HG02943 (cell line): ENCODE results near the gene PIP4K2B.
A peak's percentile ranks its signal among the peaks of the same experiment; 100 is the strongest.
"Not testable (repeated sequence)": the region's sequence is repeated elsewhere in the genome, so short reads cannot be mapped to it uniquely, and the experiment has no call there.

Experiments
- ATAC-seq: cut with Tn5 transposase; IDR thresholded peaks from one replicate; pipeline ENCODE4 v1.9.1; 2021; ENCODE audit warnings: mild to moderate bottlenecking, low read depth, moderate library complexity; ENCODE audit not compliant: unreplicated experiment

The PIP4K2B gene

DNA sequence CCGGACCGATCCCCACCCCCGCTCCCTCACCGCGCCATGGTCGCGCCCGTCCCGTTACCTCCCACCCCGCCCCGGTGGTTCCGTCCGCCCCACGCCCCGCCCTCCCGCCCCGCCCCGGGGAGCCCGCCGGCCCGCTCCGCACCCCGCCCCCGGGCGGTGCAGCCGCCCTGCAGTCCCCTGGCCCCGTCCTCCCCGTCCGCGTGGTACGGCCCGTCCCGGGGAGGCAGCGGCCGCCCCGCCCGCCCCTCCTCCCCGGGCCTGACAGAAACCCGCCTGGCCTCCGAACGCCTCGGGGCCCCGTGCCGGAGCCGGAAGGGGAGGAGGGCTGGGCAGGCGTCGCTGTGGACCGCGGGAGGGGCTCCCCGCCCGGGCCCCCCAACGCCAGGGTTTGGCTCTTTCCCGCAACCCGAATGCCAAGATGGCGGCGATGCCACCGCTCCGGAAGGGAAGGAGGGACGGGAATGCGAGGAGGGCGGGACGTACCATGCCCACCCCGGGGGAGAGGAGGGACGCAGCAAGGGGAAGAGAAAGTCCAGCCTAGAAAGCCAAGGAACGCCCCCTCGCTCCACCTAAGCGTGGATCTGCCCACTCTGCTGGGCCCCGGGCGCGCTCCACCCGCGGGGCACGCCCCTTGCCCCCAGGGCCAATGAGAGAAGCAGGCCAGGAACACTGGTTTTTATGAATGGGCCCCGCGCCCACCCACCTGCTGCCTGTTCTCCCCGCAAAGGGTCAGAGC, at the start of gene PIP4K2B:
Gene PIP4K2B, minus strand, starts transcription at position 56 of the 736 bp plus-strand sequence. CDS start 132 bp downstream, outside the sequence.
- peak; percentile 75 for ATAC-seq

DNA sequence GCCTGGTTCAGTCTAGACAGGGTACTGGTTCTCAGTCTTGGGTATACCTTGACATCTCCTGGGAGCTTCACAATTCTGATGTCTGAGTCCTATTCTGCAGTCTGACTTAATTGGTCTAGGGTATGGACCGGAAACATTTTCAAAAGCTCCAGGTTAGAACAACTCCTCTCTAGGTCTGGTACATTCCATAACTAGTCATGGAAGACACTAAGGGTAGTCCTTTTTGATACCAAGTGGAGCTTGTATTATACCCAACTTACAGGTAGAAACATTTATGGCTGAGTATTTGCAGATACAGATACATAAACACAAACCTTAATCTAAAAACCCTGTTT, 49.2 kb upstream of the PIP4K2B start:
- no peak for ATAC-seq

DNA sequence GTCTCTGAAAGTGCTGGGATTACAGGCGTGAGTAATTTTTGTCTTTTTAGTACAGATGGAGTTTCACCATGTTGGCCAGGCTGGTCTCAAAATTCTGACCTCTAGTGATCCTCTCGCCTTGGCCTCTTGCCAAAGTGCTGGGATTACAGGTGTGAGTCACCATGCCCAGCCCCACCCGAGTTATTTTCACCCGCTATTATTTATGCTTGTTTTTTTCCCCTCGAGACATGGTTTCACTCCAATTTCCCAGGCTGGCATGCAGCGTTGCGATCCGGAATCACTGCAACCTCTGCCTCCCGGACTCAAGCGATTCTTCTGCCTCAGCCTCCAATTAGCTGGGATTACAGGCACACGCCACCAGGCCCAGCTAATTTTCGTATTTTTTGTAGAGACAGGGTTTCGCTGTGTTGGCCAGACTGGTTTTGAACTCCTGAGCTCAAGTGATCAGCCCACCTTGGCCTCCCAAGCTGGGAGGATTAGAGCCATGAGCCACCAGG, 45.0 kb upstream of the PIP4K2B start:
- no peak for ATAC-seq

DNA sequence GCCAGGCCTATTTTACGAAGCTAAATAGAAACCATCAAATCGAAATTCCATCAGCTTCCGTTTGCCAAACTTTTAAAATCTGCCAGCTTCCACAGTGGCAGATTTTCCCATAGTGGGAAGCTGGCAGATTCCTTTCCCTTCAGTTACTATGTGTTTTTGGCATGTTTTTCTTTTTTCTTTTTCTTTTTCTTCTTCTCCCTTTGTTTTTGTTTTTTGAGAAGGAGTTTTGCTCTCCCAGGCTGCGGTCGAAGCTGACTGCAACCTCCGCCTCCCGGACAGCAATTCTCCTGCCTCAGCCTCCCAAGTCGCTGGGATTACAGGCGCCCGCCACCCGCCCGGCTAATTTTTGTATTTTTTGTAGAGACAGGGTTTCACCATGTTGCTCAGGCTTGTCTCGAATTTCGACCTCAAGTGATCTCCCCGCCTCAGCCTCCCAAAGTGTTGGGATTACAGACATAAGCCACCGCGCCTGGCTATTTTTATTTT, 26.4 kb upstream of the PIP4K2B start:
- ATAC-seq: no peak

DNA sequence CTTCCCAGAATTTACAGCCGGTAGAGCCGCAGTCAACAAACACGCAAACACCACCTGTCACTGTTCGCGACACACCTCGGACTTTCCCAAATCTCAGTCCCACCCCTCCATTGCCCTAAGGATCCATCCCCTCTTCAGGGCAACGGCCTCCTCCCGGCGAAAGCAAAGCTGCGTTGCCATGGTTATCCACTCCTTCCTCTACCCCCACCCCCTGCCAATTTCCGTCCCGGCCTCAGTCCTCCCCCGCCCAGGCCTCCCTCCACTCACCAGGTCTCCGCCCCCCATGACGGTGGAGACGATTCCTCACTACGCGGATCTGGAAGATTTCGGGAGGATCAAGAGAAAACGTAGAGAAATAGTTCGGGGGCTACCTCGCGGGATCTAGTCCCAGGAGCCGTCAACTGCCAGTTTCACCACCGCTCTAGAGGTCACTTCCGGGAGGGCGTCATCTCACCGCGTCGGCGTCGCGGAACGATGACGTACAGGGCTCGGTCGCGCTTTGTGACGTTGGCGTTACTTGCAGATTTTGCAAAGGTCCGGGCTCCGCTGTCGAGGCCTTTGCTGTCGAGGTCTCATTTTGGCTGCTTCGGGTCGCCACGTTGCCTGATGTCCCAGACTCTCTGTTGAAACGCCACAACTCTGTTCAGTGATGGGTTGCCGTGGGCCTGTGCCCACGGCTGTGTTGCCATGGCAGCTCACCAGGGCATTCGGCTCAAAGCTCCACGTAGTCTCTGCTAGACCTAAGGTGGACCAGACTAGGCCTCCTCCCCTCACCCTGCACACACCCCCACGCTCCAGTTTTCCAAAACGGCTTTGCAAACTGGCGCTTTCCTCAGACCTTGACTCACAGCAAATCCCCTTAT, 25.8 kb upstream of the PIP4K2B start, which contains the start of gene CWC25:
Gene CWC25, minus strand, starts transcription at position 423 of the 863 bp plus-strand sequence. Its CDS starts 138 bp downstream, at position 285.
- ATAC-seq: peak; percentile 83

DNA sequence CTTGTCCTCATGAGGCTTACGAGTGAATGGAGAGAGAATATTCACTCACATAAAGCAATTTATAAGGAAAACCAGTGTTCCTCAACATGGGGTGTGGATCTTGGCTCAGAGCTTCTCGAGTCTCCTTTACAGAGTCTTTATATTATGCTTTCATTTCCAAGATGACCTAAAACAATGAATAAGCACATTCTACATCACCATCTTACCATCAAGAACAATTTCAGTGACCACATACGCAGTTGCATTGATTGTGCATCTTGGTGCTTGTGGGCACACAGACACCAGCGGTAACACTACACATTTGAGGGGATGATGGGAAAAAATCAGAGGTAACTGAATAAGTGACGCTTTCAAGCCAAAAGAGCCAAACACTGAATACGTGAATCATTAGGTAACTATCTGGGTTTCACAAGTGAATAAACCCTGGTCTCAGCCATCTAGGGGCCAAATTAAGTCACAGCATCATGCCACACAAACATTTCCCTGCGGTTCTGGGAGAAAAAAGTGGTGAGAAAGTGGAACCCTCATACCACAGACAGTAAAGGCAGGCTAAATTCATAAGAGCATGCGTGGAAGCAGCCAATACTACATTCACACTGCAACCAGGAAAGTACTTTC, 16.3 kb upstream of the PIP4K2B start:
- no peak for ATAC-seq

DNA sequence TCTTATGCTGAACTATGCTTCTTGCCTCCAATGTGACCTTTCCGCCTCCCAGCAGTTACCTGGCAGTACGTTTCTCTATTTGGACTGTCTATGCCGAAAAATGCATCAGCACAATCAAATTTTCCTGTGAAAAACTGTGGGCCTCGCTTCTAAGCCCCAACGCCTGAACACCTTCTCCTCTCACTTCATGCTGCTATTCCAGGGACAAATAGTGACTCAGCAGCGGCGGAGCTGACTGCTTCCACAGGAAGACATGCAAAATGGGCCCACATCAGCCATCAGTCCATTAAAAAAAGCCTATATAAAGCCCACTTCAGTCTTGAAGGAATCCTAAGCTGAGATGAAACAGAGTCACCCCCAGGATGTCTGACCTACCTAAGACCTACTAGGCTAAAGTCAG, 10.5 kb upstream of the PIP4K2B start:
- no peak for ATAC-seq

DNA sequence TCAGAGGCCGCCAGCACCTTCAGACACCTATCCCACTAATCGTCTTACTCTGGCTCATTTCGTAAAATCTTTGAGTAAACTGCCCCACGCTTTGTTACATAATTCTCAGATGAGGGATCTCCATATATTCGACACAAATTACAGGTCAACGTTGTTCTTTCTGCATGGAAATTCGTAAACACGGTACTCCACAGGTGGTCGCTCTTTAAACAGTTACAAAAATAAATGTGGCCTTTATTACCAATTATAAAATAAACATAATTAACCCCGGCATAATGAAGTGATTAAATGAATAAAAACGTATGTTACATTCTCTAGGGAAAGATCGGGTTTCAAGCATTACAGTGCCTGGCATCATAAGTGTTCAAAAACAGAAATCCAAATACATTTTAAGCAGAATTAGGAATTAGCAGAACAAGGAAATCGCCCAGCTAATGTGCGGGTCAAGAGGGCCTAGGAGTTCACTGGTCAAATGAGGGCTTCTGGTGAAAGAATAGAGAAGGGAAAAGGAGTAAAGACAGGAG, 943 bp upstream of the PIP4K2B start:
- ATAC-seq: no peak

DNA sequence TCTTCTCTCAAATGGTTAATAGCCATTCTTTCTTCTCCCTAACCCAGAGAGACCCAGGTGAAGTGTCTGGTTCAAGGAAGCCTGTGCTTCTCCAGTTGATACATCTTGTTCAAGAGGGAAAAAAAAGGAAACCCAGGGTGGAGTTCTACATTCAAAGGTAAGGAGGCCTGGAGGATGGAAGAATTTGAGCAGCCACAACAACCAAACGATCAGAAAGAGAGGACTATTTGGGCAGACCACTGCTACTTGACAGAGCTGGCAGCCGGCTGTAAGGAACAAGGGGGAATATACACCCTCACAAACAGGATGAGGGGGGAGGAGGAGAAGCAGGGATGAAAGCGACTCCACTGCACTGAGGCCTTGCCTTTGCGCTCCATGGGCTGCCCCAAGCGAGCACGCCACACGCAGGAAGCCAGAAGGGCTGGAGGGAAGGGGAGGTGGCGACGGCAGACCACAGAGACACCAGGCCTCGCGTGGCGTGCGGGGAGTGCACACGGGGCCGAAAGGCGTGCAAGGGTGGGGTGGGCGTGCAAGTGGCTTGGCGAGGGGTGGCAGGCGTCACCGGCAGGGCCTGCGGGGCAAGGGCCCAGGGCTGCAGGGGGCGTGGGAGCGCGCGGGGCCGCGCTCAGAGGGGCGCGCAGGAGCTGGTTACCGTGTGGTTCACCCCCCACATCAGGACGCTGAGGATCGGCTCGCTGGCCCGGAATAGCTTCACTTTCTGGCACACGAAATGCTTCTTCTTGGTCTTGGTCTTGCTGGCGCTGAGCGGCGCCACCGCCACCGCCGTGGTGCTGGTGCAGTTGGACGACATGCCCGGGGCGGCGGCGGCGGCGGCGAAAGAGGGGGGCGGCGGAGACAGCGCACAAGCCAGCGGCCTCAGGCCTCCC, 499 bp downstream of the PIP4K2B start:
- ATAC-seq: peak; percentile 37

DNA sequence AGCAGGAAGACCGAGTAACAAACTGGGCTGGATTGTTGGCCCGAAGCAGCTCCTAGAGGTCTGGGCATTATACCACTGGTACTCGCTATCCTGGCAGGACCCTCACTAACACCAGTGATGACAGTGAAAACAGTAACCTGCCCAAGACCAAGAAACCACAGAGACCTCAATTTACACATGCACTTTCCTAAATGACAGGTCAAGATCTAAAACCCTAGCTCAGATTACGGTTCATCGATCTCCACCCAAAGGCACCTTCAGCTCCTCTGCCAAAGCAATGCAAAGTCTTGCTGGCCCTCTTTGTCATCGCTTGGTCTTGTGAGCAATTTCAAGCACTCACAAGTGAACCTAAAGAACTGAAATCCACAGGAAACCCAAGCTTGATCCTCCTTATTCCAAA, 1.5 kb downstream of the PIP4K2B start:
- no peak for ATAC-seq

DNA sequence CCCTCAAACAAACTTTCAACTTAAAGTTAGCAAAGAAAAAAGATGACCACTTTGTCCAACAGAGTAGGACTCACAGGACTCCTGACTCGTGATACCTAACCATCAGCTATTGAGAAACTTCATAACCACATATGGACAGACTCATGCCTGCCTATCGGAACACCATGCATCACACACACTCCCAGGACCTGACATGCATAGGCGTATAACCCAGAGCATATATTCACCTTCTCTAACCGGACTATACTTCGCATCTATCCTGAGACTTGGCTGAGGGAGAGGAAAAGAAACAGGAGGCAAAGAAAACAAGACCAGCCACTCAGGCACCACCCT, 2.2 kb downstream of the PIP4K2B start:
- no peak for ATAC-seq

DNA sequence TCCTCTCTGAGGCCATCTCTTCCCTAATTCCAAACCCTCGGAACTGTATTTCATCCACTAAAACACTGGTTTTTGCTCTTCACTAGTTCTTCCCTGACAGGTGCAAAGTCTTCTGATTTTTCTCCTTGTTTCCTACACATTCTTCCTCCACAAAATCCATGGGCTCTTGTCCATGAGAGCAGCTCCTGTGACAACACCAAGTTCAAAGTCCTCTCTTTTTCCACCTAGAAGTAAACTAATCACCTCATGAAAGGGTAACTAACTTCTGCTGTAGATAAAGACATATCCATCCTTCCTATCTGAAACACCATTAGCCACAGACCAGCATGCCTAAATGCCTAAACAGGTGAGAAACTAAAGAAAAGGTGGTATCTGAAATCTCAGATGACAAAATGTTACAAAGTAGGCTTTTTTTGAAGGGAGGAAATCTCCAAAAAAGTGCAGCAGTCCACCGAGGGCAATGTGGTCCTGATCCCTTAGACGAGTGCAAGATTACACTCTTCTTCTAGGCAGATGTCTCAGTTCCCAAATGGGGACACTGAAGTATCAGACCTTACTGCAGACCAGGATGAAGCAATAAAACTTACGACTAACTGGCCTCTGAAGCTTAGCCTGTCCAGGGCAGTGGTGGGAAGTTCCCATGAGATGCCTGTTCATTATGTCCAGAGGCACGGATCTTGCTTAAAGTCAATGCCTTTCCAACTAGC, 2.8 kb downstream of the PIP4K2B start:
- no peak for ATAC-seq

DNA sequence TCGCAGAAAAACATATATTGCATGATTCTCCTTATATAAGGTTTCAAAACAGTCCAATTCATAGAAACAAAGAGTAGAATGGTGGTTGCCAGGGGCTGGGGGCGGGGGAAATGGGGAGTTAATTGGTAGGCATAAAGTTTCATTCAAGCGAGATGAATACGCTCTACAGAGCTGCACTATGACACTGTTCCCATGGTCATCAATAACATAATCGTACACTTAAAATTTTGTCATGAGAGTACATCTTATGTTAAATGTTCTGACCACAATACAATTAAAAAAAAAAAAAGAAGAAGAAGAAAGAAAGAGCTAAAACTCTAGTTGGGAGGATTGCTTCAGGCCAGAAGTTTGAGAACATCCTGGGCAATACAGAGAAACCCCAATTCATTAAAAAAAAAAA, 5.1 kb downstream of the PIP4K2B start:
- ATAC-seq: no peak

DNA sequence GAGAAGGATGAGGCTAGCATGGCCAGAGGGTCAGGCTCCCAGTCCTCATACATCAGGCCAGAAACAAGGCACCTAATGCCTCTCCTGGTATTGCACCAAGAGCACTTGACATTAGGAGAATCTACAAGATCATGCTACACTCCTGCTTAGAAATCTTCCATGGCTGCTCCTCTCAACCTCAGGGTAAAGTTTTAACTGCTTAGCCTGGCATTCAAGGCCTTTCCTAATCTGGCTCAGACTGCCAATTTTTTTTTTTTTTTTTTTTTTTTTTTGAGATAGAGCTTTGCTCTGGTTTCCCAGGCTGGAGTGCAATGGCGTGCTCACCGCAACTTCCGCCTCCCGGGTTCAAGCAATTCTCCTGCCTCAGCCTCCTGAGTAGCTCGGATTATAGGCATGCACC, 8.2 kb downstream of the PIP4K2B start:
- ATAC-seq: no peak

DNA sequence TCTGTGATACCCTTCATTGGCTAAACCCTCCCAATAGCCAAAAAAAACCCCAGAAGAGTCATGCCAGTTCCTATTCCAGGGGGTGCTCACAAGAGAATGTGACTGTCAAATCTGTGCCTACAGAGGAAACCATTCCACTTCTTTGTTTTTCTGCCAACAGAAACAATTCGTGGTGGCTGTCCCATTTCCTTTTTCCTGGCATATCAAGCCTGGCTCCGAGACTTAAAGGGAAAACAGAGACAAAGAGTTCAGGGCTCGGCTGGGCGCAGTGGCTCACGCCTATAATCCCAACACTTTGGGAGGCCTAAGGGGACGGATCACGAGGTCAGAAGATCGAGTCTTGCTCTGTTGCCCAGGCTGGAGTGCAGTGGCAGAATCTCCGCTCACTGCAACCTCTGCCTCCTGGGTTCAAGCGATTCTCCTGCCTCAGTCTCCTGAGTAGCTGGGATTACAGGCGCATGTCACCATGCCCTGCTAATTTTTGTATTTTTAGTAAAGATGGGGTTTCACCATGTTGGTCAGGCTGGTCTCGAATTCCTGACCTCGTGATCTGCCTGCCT, 9.1 kb downstream of the PIP4K2B start:
- ATAC-seq: not testable (repeated sequence)

DNA sequence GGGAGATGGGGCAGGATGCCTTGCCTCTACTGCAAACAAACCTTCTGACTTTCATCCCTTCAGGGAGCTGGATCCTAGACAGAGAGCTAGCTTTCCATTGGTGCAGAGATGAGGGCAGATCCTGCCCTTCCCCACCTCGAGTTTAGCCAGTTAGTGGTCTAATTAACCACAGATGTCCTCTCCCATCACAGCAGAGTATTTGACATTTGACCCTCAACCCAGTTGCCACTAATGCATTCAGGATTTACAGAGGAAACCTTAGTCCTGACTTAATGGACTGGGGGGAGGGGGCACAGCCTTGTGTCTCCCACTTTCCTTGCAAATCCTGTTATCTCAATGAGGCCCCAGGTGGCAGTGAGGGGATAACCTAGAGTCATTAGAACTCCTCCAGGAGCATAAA, 10.2 kb downstream of the PIP4K2B start:
- ATAC-seq: no peak

DNA sequence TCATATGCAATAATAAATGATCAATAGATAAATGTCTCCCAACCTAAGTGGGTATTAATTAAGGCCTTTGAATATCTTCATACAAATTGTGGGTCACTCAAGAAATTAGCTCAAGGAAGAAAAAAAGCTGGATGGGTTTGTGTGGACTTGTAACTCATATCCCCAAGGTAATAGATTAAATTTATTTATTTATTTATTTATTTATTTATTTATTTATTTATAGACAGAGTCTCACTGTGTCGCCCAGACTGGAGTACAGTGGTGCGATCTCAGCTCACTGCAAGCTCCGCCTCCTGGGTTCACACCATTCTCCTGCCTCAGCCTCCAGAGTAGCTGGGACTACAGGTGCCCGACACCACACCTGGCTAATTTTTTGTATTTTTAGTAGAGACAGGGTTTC, 11.4 kb downstream of the PIP4K2B start:
- ATAC-seq: not testable (repeated sequence)

DNA sequence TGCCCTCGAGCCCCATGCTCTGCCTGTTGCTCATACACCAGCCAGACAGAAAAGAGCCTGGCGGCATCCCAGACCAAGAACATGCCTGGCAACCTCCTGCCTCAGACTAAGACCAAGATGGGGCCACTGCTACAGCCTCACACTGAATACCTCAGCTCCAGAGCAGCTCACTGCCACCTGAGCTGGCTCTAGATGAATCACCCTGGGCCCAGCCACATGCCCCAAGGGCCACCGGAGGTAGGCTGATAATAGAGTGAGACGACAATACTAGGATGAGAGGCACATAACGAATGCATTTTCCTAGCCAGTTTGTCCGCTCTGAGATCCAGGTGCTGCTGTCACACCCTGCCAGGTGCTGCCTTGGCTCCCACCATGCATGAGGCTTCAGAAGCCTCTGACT, 13.0 kb downstream of the PIP4K2B start:
- no peak for ATAC-seq

DNA sequence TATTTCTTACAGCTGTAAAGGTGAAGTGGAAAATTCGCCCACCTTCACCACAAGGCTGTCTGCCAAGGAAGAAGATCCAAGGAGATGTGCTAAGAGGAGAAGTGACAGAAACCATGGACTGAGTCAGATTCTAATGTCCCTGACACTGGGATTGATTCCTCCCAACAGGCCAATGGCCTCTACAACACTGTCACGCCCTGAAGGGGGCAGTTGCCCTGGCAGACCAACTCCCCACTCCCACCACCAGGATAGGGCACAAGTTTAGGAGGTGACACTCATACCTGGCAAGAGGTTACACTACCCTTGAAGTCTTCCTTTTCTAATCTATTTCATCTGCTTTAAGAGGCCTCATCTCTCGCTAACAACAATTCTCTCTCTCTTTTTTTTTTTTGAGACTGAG, 16.1 kb downstream of the PIP4K2B start:
- ATAC-seq: no peak
